GM10248 (cell line): ENCODE results near the gene PEX5L.
A peak's percentile ranks its signal among the peaks of the same experiment; 100 is the strongest.

ENCODE experiments used
- CTCF ChIA-PET: fragments of 300-600 bp; sonication (Branson Sonifier 250); formaldehyde crosslinking; extraction: SDS; loops from one replicate; lab custom pipeline; 2021; ENCODE audit warnings: antibody characterized with exemption; lab: Yijun Ruan, JAX
- POLR2A ChIA-PET: fragments of 350-650 bp; sonication (Branson Sonifier 250); formaldehyde crosslinking; extraction: SDS; loops from one replicate; lab custom pipeline; 2020; ENCODE audit warnings: antibody characterized with exemption; lab: Yijun Ruan, JAX
- DNase-seq: peaks from one replicate; pipeline ENCODE4 v3.0.0; 2012; ENCODE audit errors: extremely low spot score
- CTCF ChIP-seq: IDR thresholded peaks from 2 replicates; pipeline ENCODE4 v1.5.1; 2012; ENCODE audit warnings: mild to moderate bottlenecking, low read depth; ENCODE audit errors: extremely low read depth, missing control alignments, control extremely low read depth

Gene PEX5L

DNA sequence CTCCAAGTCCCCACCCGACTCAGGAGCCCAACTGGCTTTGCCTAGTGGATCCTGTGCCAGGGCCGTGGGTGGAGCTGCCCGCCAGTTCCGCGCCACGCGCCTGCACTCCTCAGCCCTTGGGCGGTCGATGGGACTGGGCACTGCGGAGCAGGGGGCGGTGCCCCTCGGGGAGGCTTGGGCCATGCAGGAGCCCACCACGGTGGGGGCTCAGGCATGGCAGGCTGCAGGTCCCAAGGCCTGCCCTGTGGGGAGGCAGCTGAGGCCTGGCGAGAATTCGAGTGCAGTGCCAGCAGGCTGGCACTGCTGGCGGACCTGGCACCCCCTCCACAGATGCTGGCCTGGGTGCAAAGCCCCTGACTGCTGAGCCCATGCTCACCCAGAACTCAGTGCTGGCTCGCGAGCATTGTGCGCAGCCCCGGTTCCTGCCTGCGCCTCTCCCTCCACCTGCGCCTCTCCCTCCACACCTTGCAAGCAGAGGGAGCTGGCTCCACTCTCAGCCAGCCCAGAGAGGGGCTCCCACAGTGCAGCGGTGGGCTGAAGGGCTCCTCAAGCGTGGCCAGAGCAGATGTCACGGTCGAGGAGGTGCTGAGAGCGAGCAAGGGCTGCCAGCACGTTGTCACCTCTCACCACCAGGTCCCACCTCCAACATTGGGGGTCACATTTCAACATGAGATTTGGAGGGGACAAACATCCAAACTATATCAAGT, 261.2 kb downstream of the PEX5L start:
- ChIA-PET CTCF (interaction anchor here (0.9 kb wide), 1 partner anchor 9 kb away, joined by 3 read pairs; no protein-coding TSS in a partner anchor), POLR2A (no interaction called here)
- no peak for DNase-seq
- no peak for TF ChIP-seq CTCF

DNA sequence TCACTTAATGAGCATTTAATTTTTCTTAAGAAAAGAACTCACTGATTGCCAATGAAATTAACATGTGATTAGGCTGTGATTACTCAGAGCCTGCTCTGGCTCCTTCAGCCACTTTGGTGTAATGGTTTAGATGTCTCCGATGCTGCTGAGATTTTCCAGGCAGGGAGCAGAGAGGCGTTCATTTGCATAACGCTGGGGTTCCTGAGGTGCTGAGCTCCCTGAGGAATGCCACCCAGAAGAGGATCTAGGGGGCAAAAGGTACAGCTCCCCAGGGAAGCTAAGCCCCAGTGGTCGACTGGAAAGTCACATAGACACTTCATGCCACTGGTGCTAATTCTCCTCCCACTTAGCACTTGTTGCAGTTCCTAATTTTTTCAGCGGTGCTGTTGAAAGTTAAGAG, 264.4 kb downstream of the PEX5L start:
- DNase-seq = no peak
- CTCF ChIA-PET = interaction anchor here (1.3 to 1.7 kb wide), 2 partner anchors 18 to 22 kb away, joined by 3 to 5 read pairs; no protein-coding TSS in a partner anchor
- POLR2A ChIA-PET = no interaction called here
- no peak for TF ChIP-seq CTCF

- ChIA-PET CTCF (interaction anchor here (1.0 to 1.7 kb wide), 3 partner anchors 18 to 32 kb away, joined by 3 to 5 read pairs (median 3); no protein-coding TSS in a partner anchor), POLR2A (no interaction called here)
- DNase-seq = no peak
- TF ChIP-seq CTCF = no peak
Observed at GRCh38 chr3:179771797-179772196, 264.9 kb downstream of the PEX5L start.

GRCh38 chr3:179769411-179770247, 267.1 kb downstream of the PEX5L start:
- ChIA-PET CTCF (interaction anchor here (1.6 to 1.7 kb wide), 2 partner anchors 10 to 42 kb away, joined by 6 read pairs; no protein-coding TSS in a partner anchor), POLR2A (no interaction called here)
- TF ChIP-seq CTCF = no peak
- DNase-seq = no peak

DNA sequence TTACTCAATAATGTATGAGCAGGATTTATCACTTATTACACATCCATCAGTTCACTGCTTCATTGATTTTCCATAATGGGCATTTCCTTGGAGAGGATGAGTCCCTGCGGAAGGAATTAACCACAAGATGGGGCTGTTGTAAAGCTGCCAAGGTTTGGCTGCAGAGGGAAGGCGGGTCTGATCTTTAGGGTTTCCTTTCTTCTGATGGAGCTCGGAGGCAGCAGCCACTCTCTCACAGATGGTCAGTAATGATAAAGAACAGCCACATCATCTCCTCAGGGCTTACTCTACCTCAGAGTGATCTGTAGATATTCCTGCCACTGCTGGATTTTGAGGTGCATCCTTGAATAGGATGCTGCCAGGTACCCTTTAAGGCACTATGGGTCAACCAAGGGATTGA, 268.7 kb downstream of the PEX5L start:
- POLR2A ChIA-PET = no interaction called here
- no peak for DNase-seq
- CTCF ChIA-PET = interaction anchor here (0.6 to 2.1 kb wide), 6 partner anchors 11 to 55 kb away, joined by 3 to 6 read pairs (median 5); no protein-coding TSS in a partner anchor

More for the DNA sequence above, 268.7 kb downstream of the PEX5L start:
- TF ChIP-seq CTCF = peak; percentile 38
